ENCODE results near the gene APEH. TPM values are rescaled to one million over a fixed set of nuclear protein-coding genes. Genes with fewer than 3 reads are reported as not detected.

Gene APEH
- total and polyA plus RNA-seq, 10 of the 15 experiments (the other 5 are each of a cell fraction or from before 2014, with no cell fraction given) = 74.4 to 214 (median 131) TPM

- TF ChIP-seq NR2C1 (IDR thresholded peaks at IDR 0.05) = no peak
- TF ChIP-seq ETV6 (conservative IDR thresholded peaks at IDR 0.05 in 1 of 2, IDR thresholded peaks at IDR 0.05 in 1 of 2; ENCODE audit: borderline replicate concordance in 1 of 2, low read depth in 1 of 2) = no peak
- no peak for TF ChIP-seq NFYA (IDR thresholded peaks at IDR 0.05; ENCODE audit: borderline replicate concordance, low read depth, low read length)
- TF ChIP-seq MYC (IDR thresholded peaks at IDR 0.05; ENCODE audit: insufficient read depth, insufficient read length, insufficient replicate concordance, low read length, severe bottlenecking) = no peak
- TF ChIP-seq, protein P1, sequence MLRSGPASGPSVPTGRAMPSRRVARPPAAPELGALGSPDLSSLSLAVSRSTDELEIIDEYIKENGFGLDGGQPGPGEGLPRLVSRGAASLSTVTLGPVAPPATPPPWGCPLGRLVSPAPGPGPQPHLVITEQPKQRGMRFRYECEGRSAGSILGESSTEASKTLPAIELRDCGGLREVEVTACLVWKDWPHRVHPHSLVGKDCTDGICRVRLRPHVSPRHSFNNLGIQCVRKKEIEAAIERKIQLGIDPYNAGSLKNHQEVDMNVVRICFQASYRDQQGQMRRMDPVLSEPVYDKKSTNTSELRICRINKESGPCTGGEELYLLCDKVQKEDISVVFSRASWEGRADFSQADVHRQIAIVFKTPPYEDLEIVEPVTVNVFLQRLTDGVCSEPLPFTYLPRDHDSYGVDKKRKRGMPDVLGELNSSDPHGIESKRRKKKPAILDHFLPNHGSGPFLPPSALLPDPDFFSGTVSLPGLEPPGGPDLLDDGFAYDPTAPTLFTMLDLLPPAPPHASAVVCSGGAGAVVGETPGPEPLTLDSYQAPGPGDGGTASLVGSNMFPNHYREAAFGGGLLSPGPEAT (IDR thresholded peaks at IDR 0.05; ENCODE audit: low read depth) = no peak
- TF ChIP-seq BHLHE40 (IDR thresholded peaks at IDR 0.05; ENCODE audit: borderline replicate concordance in 1 of 2, low read depth in 2 of 2, low read length in 1 of 2) = no peak
- TF ChIP-seq NRF1 (conservative IDR thresholded peaks at IDR 0.05; ENCODE audit: low read depth, low read length) = no peak
These were observed 15.4 kb upstream of the APEH start (continued) for GRCh38 chr3:49658711-49659110.

DNA sequence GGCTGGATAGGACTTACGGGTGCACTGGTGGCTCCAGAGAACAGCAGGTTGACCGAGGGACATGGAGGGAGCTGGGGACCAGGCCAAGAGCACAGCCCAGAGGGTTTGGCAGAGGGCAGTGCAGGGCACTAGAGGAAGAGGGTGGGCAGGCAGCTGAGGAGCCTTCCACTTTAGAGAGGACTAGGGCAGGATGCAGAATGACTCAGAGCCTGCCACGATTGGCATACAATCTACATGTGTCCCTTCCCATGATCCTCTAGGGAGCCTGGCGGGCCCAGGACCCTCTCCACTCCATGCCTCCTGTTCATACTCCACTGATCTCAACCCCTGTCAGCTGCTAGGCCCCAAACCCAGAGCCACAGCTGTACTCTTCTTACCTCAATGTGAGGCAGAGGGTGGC is 14.4 kb upstream of the APEH start:
- FAIRE-seq = no peak
- no peak overlapping the region for H3K9ac ChIP-seq (ENCODE audit: control insufficient read depth, insufficient read depth, low read length)
- ChIA-PET RAD21 (ENCODE audit: unreplicated experiment) (no interaction called here), SMC1A (ENCODE audit: uncharacterized antibody, unreplicated experiment) (interaction anchor here (1.0 kb wide), 1 partner anchor 13 kb away, joined by 3 read pairs; no protein-coding TSS in a partner anchor), CTCF (no interaction called here), POLR2A (no interaction called here)
- no TSS peak for BruUV-seq (replicated peaks)
- no peak overlapping the region for H3K27ac ChIP-seq (ENCODE audit: control insufficient read depth, insufficient read depth)
- in situ Hi-C loops (cut with MboI) = no loop called here
- WGBS (ENCODE audit: insufficient coverage, insufficient replicate concordance, low lambda C conversion rate, missing lambda C conversion rate) = 3% methylated on average over 4 of the region's 4 CpGs
- no peaks in the 10 kb centered on the region for H3K27me3 ChIP-seq (replicated peaks in 1 of 2; ENCODE audit: control insufficient read depth in 2 of 2, insufficient read depth in 2 of 2, low read length in 1 of 2)
- TF ChIP-seq NFYA (IDR thresholded peaks at IDR 0.05; ENCODE audit: borderline replicate concordance, low read depth, low read length) = no peak
- TF ChIP-seq WRNIP1 (IDR thresholded peaks at IDR 0.05; ENCODE audit: borderline replicate concordance, low read depth, low read length) = no peak
- no peak for TF ChIP-seq FOS (IDR thresholded peaks at IDR 0.05; ENCODE audit: borderline replicate concordance, extremely low read depth, insufficient read length)
- TF ChIP-seq EED (IDR thresholded peaks at IDR 0.05; ENCODE audit: low read depth) = no peak
- no peak for DNase-seq (ENCODE audit: low read depth, low spot score)
- no peaks in the 10 kb centered on the region for H3K79me2 ChIP-seq (ENCODE audit: control insufficient read depth, insufficient read depth, low read length)
- no peaks in the 10 kb centered on the region for H3K9me3 ChIP-seq (replicated peaks; ENCODE audit: control insufficient read depth, insufficient read depth, low read length)
- no peaks in the 10 kb centered on the region for H3K4me1 ChIP-seq (ENCODE audit: control insufficient read depth, insufficient read depth, low read length)
- intact Hi-C loops (cut with micrococcal nuclease; ENCODE audit: unreplicated experiment) = no loop called here
- H3K4me2 ChIP-seq (ENCODE audit: control insufficient read depth, insufficient read depth) = no peak overlapping the region
- H3K36me3 ChIP-seq (ENCODE audit: control insufficient read depth in 2 of 2, insufficient read depth in 2 of 2, low read length in 1 of 2) = no peaks in the 10 kb centered on the region
- H2AFZ ChIP-seq (ENCODE audit: control insufficient read depth, low read depth, low read length) = no peak overlapping the region
- no peaks in the 10 kb centered on the region for H4K20me1 ChIP-seq (ENCODE audit: control insufficient read depth, insufficient read depth)
- no peak overlapping the region for H3K4me3 ChIP-seq
- no peak; the same call in 2 of the 3 replicates for ATAC-seq

Data from GM12878 (cell line).